WTC11 (cell line): ENCODE measurements around the gene SVOPL.

Source experiments
- CREB1 ChIP-seq: sonication (generic); formaldehyde crosslinking; IDR thresholded peaks from 2 replicates; pipeline ENCODE4 v1.8.0; 2023; ENCODE audit warnings: mild to moderate bottlenecking, missing genetic modification reagents
- CREM ChIP-seq: sonication (generic); formaldehyde crosslinking; IDR thresholded peaks from 2 replicates; pipeline ENCODE4 v1.8.1; 2022; ENCODE audit warnings: mild to moderate bottlenecking, missing genetic modification reagents, moderate library complexity
- E2F1 ChIP-seq: sonication (generic); formaldehyde crosslinking; IDR thresholded peaks from 2 replicates; pipeline ENCODE4 v1.8.0; 2022; ENCODE audit warnings: mild to moderate bottlenecking, missing genetic modification reagents
- ERG ChIP-seq: fragments of 250-450 bp; sonication (Bioruptor Pico); IDR thresholded peaks from 2 replicates; pipeline ENCODE4 v1.8.0; 2021; ENCODE audit warnings: mild to moderate bottlenecking
- FOXP4 ChIP-seq: sonication (generic); formaldehyde crosslinking; IDR thresholded peaks from 2 replicates; pipeline ENCODE4 v1.8.0; 2022; ENCODE audit warnings: mild to moderate bottlenecking, missing genetic modification reagents
- MYBL2 ChIP-seq: sonication (generic); formaldehyde crosslinking; IDR thresholded peaks from 2 replicates; pipeline ENCODE4 v1.8.1; 2023; ENCODE audit warnings: mild to moderate bottlenecking, moderate library complexity, missing genetic modification reagents
- NR2C2 ChIP-seq: sonication (generic); formaldehyde crosslinking; IDR thresholded peaks from 2 replicates; pipeline ENCODE4 v1.8.0; 2022; ENCODE audit warnings: mild to moderate bottlenecking, missing genetic modification reagents
- PREB ChIP-seq: sonication (generic); formaldehyde crosslinking; IDR thresholded peaks from 2 replicates; pipeline ENCODE4 v1.8.1; 2022; ENCODE audit warnings: mild to moderate bottlenecking, missing genetic modification reagents, moderate library complexity, borderline replicate concordance
- ZNF121 ChIP-seq: sonication (generic); formaldehyde crosslinking; IDR thresholded peaks from 2 replicates; pipeline ENCODE4 v1.8.0; 2023; ENCODE audit warnings: missing genetic modification reagents
- TF ChIP-seq, protein P1 (sequence below): fragments of 200-600 bp; IDR thresholded peaks from 2 replicates; pipeline ENCODE4 v1.8.0; 2022; ENCODE audit warnings: antibody characterized with exemption
- TF ChIP-seq, protein P2 (sequence below): sonication (generic); formaldehyde crosslinking; IDR thresholded peaks from 2 replicates; pipeline ENCODE4 v1.8.1; 2023; ENCODE audit warnings: mild to moderate bottlenecking, missing genetic modification reagents, moderate library complexity
- TF ChIP-seq, protein P3 (sequence below): sonication (generic); formaldehyde crosslinking; IDR thresholded peaks from 2 replicates; pipeline ENCODE4 v1.8.1; 2023; ENCODE audit warnings: mild to moderate bottlenecking, missing genetic modification reagents

GRCh38 chr7:138750473-138750872 lies 49.3 kb upstream of the SVOPL start:
- TF ChIP-seq CREM (CRISPR knock-in tag) = no peak
- TF ChIP-seq, protein P1, sequence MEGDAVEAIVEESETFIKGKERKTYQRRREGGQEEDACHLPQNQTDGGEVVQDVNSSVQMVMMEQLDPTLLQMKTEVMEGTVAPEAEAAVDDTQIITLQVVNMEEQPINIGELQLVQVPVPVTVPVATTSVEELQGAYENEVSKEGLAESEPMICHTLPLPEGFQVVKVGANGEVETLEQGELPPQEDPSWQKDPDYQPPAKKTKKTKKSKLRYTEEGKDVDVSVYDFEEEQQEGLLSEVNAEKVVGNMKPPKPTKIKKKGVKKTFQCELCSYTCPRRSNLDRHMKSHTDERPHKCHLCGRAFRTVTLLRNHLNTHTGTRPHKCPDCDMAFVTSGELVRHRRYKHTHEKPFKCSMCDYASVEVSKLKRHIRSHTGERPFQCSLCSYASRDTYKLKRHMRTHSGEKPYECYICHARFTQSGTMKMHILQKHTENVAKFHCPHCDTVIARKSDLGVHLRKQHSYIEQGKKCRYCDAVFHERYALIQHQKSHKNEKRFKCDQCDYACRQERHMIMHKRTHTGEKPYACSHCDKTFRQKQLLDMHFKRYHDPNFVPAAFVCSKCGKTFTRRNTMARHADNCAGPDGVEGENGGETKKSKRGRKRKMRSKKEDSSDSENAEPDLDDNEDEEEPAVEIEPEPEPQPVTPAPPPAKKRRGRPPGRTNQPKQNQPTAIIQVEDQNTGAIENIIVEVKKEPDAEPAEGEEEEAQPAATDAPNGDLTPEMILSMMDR = no peak
- TF ChIP-seq E2F1 = no peak
- TF ChIP-seq ZNF121 = no peak
- no peak for TF ChIP-seq PREB (CRISPR knock-in tag)
- no peak for TF ChIP-seq ERG
- TF ChIP-seq, protein P2, sequence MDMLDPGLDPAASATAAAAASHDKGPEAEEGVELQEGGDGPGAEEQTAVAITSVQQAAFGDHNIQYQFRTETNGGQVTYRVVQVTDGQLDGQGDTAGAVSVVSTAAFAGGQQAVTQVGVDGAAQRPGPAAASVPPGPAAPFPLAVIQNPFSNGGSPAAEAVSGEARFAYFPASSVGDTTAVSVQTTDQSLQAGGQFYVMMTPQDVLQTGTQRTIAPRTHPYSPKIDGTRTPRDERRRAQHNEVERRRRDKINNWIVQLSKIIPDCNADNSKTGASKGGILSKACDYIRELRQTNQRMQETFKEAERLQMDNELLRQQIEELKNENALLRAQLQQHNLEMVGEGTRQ (CRISPR knock-in tag) = no peak
- TF ChIP-seq MYBL2 (CRISPR knock-in tag) = no peak
- no peak for TF ChIP-seq FOXP4 (CRISPR knock-in tag)
- TF ChIP-seq, protein P3, sequence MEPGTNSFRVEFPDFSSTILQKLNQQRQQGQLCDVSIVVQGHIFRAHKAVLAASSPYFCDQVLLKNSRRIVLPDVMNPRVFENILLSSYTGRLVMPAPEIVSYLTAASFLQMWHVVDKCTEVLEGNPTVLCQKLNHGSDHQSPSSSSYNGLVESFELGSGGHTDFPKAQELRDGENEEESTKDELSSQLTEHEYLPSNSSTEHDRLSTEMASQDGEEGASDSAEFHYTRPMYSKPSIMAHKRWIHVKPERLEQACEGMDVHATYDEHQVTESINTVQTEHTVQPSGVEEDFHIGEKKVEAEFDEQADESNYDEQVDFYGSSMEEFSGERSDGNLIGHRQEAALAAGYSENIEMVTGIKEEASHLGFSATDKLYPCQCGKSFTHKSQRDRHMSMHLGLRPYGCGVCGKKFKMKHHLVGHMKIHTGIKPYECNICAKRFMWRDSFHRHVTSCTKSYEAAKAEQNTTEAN (CRISPR knock-in tag) = no peak
- no peak for TF ChIP-seq CREB1
- no peak for TF ChIP-seq NR2C2 (CRISPR knock-in tag)
